Measurements from ENCODE around the gene APOB. TPM values are rescaled to one million over a fixed set of nuclear protein-coding genes. Genes with fewer than 3 reads are reported as not detected.

Gene APOB
- total RNA-seq, 2 experiments from 2014 or later, result not detected

DNA sequence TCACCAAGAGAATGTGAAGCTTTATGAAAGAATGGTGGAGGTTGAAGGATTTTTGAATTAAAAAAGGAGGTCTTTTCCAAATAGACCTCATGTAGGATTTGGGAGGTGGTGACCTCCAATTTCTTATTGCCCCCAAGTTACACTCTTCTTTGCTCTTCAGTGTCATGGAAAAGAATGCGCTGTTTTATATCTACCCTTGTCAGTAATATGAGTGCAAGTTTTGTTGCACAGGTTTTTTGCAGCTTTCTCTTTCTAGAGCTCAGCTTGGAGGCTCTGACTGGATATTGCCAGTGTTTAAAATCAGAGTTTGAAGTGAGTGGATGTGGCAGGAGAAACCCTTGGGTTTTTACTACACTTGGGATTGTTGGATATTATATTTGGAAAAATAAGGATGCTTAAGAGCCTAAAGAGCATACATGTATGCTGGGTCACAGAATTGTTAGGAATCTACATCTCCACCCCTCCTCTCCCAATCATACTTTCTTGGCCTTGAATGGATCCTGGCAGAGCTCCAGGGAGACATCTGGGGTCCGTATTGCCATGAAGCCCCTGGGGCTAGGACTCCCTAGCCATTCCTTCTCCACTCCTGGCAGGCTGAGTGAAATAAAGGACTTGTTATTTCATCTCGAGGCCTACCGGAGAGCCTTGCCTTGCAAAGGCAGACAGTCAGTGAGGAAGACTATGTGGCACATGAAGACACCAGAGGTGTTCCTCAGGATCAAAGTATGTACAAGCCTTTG is 43.8 kb downstream of the APOB start:
- POLR2A ChIA-PET, result no interaction called here
- CTCF ChIA-PET, result interaction anchor here (1.5 kb wide), 1 partner anchor 37 kb away, joined by 7 read pairs; no protein-coding TSS in a partner anchor
- no peaks in the 10 kb centered on the region for H3K9me3 Mint-ChIP-seq (ENCODE audit: insufficient read depth)
- no peaks in the 10 kb centered on the region for H3K4me1 Mint-ChIP-seq (ENCODE audit: low read depth)
- no peaks in the 10 kb centered on the region for H3K27me3 Mint-ChIP-seq (ENCODE audit: low read depth)
- ATAC-seq (peak; percentile 60), DNase-seq (no peak)
- no peaks in the 10 kb centered on the region for H3K36me3 Mint-ChIP-seq (ENCODE audit: low read depth)
- no peak overlapping the region for H3K27ac Mint-ChIP-seq
- H3K4me3 Mint-ChIP-seq, result no peak overlapping the region

DNA sequence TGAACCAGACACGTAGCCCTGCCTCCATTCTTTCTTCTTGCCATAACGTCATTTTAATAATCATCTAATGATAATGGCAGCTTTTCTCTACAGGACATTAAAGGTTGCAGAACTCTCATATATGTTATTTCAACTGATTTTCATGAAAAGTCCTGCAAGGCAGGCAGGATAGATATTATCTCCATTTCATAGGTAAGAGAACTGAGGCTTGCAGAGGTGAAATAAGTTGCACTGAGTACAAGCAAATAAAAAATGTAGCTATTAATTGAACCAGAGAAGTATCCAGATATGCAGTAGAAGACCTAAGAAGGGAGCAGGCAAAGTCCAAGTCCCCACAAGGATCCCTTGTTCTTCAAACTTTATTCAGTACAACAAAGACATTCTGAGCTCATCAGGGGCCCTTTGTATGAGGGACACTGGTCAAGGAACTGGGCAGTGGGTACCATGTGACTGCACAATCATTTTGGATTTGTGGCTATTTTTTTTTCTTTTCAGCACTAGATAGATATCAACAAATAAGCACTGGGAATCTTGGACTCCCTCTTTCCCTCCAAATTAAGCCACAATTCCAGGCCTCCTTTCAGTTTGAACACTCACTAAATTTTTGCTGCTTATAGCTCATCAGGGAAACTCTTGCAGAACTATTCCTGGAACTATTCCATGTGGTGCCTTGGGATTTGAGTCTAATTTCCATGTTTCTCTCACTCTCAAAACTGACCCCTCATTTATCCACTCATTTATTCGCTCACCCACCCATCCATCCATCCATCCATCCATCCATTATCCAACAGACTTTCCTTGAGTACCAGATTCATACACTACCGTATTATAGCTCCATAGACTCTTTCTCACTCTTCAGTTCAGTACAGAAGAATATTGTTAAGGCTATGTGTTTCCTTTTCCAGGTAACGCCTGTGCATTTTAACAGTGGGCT is 44.6 kb downstream of the APOB start:
- POLR2A ChIA-PET, result no interaction called here
- no peak for DNase-seq
- CTCF ChIA-PET, result interaction anchor here (1.5 kb wide), 1 partner anchor 36 kb away, joined by 7 read pairs; no protein-coding TSS in a partner anchor
- no peak for ATAC-seq
- no peaks in the 10 kb centered on the region for H3K27me3 Mint-ChIP-seq (ENCODE audit: low read depth)
- no peaks in the 10 kb centered on the region for H3K9me3 Mint-ChIP-seq (ENCODE audit: insufficient read depth)
- no peaks in the 10 kb centered on the region for H3K4me1 Mint-ChIP-seq (ENCODE audit: low read depth)
- no peaks in the 10 kb centered on the region for H3K36me3 Mint-ChIP-seq (ENCODE audit: low read depth)
- H3K4me3 Mint-ChIP-seq, result no peak overlapping the region
- H3K27ac Mint-ChIP-seq, result no peak overlapping the region

DNA sequence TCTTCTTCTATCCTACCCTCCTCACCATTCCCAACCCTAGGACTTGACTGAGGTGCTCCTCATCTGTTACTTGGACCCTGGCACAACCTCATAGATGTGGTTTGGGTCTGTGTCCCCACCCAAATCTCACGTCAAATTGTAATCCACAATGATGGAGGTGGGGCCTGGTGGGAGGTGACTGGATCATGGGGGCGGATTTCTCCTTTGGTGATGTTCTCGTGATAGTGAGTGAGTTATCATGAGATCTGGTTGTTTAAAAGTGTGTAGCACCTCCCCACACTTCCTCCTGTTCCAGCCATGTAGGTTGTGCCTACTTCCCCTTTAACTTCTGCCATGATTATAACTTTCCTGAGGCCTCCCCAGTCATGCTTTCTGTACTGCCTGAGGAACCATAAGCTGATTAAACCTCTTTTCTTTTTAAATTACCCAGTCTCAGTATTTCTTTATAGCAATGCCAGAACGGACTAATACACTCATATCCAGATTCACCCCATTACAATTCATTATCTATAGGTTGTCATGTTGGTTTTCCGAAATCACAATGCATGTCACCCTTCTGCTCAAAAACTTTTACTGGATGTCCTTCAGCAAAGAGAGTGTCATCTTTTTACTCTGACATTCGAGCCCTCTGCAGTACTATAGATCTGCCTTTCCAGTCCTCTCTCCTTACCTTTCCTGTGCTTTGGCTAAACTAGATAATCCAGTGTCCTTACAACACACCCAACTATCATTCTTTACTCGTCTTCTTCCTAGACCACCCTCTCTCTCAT is 45.7 kb downstream of the APOB start:
- no peak for ATAC-seq
- H3K36me3 Mint-ChIP-seq (ENCODE audit: low read depth), result no peaks in the 10 kb centered on the region
- ChIA-PET CTCF (no interaction called here), POLR2A (no interaction called here)
- H3K4me1 Mint-ChIP-seq (ENCODE audit: low read depth), result no peaks in the 10 kb centered on the region
- no peaks in the 10 kb centered on the region for H3K27me3 Mint-ChIP-seq (ENCODE audit: low read depth)
- no peak overlapping the region for H3K27ac Mint-ChIP-seq
- H3K4me3 Mint-ChIP-seq, result no peak overlapping the region
- no peaks in the 10 kb centered on the region for H3K9me3 Mint-ChIP-seq (ENCODE audit: insufficient read depth)
- DNase-seq, result no peak

DNA sequence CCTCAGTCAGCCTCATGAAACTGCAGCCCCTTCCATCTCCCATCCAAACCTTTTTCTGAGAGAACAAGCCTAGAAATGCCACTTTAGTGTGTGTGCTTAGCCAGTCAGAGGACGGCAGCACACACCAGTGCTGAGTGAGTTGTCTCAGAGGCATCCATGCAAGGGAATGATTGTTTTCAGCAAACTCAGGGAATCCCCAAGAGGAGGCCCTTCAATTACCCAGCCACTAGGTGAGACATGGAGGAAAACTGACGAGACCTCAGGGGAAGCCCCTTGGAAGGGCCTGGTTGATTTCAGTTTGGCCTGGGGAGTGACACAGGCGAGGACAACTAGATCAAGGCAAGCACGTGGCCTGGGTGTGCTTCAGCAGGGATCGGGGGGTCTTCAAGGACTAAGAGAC is 49.7 kb downstream of the APOB start:
- Mint-ChIP-seq H3K27me3 (ENCODE audit: low read depth) (no peaks in the 10 kb centered on the region), H3K4me3 (no peak overlapping the region), H3K9me3 (ENCODE audit: insufficient read depth) (no peaks in the 10 kb centered on the region), H3K27ac (no peak overlapping the region), H3K36me3 (ENCODE audit: low read depth) (no peaks in the 10 kb centered on the region), H3K4me1 (ENCODE audit: low read depth) (no peaks in the 10 kb centered on the region)
- ChIA-PET CTCF (no interaction called here), POLR2A (no interaction called here)
- DNase-seq, result no peak
- no peak for ATAC-seq

DNA sequence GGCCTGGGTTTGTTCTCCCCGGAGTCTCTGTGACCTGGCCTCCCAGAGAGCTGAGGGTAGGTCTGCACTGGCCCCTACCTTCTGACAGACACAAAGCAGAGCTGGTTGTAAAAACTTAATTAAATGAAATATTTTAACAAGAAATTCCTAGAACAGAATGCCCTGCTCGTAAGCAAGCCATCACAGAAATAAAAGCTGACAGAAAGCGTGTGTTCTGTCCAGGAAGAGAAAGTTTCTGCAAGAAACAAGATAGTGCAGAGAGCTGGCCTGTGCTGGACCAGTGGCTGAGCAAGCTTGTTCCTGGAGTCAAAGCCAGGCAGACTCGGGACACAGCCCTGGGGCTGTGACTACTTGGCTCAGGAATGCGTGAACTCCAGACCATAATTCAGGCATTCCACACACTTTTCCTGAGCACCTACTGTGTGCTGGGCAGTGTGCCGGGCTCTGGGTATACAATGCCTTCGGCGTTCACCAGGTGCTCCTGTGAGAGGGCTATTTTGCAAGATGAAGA is 51.6 kb downstream of the APOB start:
- Mint-ChIP-seq H3K36me3 (ENCODE audit: low read depth) (no peaks in the 10 kb centered on the region), H3K4me3 (no peak overlapping the region), H3K27ac (no peak overlapping the region), H3K27me3 (ENCODE audit: low read depth) (no peaks in the 10 kb centered on the region), H3K9me3 (ENCODE audit: insufficient read depth) (no peaks in the 10 kb centered on the region), H3K4me1 (ENCODE audit: low read depth) (no peaks in the 10 kb centered on the region)
- ATAC-seq (no peak), DNase-seq (no peak)
- ChIA-PET POLR2A (no interaction called here), CTCF (interaction anchor here (0.9 kb wide), 1 partner anchor 16 kb away, joined by 3 read pairs; no protein-coding TSS in a partner anchor)

DNA sequence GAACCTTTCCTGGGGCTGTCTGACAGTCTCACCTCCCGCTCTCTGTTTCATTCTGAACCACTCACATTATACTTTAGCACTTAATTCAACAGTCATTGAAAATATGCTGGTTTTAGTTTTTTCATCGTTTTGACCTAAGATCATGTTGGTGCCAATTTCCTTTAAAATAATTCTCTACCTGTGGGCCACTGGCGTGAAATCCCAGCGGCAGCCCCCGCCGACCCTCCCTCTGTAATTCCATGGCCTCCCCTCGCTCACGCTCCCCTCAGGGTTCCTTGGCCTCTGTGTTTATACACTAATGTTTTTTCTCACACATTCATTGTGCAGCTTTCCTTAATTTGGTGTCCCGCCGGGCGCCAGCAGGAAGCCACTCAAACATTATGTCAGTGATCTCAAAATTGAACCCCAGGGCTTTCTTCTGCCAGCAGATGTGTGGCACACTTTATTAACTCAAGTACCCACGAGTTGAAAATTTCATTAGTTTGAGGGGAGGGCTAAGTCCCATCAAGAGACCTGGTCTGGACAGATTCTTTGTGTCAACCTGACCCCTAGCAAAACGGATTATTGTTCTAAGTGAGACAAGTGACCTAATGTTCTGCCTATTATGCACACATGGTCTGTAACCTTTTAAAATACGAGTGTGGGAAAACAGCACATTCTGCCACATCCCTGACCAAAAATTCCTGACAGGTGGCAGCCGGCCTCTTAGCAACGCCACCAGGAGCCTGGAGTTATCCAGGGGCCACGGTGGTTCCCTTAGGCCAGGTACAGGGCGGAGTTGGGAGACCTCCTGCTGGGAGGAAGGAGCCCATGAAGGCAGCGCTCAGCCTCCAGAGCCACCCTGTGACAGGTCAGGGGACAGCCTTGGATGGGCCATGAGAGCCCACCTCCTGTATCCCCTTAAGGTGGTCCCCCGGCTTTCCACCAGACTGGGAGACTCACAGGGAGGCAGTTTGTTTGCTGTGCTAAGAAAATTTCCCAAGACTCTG is 53.1 kb downstream of the APOB start:
- Mint-ChIP-seq H3K27me3 (ENCODE audit: low read depth) (no peaks in the 10 kb centered on the region), H3K9me3 (ENCODE audit: insufficient read depth) (no peaks in the 10 kb centered on the region), H3K27ac (no peak overlapping the region), H3K4me3 (no peak overlapping the region), H3K36me3 (ENCODE audit: low read depth) (no peaks in the 10 kb centered on the region), H3K4me1 (ENCODE audit: low read depth) (no peaks in the 10 kb centered on the region)
- no peak for ATAC-seq
- ChIA-PET CTCF (interaction anchor here (0.6 kb wide), 1 partner anchor 19 kb away, joined by 3 read pairs; no protein-coding TSS in a partner anchor), POLR2A (no interaction called here)
- DNase-seq, result no peak

DNA sequence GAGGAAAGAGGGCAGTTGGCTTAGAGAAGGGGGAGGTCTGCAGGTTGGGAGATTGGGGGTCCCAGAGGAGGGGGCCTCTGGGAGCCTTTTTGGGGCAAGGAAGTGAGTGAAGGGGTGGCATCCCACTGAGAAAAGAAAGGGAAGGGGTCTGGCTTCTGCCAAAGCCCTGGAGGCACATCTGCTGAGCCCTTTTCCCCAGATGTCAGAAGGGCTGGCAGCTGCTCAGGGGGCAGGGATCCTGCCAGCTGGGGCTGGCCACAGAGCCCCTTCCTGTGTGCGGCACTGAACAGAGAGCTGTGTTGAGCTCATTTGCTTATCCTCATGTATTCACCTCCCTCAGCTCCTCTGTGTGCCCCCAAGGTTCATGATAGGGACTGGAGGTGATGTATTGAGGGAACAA is 54.5 kb downstream of the APOB start:
- Mint-ChIP-seq H3K9me3 (ENCODE audit: insufficient read depth) (no peaks in the 10 kb centered on the region), H3K27me3 (ENCODE audit: low read depth) (no peaks in the 10 kb centered on the region), H3K4me1 (ENCODE audit: low read depth) (no peaks in the 10 kb centered on the region), H3K27ac (no peak overlapping the region), H3K4me3 (no peak overlapping the region), H3K36me3 (ENCODE audit: low read depth) (no peaks in the 10 kb centered on the region)
- ATAC-seq, result no peak
- DNase-seq, result no peak
- CTCF ChIA-PET, result no interaction called here
- POLR2A ChIA-PET, result no interaction called here

DNA sequence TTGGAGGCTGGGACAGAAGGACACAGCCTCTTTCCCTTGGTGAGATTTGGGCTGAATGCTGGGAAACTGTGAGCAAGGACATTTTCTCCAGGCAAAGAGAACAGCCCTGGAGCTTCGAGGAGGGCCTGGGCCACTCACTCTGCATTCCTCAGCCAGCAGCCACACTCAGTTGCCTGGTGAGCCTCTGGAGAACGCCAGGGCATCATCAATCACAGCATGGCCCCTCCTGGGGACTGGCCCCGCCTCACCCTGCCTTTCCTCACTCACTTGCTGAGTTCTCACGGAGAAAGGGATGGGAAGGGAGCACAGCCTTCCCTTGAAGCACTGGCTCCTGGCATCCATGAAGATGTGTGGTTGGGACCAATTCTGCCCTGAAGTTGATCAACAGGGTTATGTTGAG is 55.0 kb downstream of the APOB start:
- POLR2A ChIA-PET, result no interaction called here
- H3K36me3 Mint-ChIP-seq (ENCODE audit: low read depth), result no peaks in the 10 kb centered on the region
- CTCF ChIA-PET, result no interaction called here

DNA sequence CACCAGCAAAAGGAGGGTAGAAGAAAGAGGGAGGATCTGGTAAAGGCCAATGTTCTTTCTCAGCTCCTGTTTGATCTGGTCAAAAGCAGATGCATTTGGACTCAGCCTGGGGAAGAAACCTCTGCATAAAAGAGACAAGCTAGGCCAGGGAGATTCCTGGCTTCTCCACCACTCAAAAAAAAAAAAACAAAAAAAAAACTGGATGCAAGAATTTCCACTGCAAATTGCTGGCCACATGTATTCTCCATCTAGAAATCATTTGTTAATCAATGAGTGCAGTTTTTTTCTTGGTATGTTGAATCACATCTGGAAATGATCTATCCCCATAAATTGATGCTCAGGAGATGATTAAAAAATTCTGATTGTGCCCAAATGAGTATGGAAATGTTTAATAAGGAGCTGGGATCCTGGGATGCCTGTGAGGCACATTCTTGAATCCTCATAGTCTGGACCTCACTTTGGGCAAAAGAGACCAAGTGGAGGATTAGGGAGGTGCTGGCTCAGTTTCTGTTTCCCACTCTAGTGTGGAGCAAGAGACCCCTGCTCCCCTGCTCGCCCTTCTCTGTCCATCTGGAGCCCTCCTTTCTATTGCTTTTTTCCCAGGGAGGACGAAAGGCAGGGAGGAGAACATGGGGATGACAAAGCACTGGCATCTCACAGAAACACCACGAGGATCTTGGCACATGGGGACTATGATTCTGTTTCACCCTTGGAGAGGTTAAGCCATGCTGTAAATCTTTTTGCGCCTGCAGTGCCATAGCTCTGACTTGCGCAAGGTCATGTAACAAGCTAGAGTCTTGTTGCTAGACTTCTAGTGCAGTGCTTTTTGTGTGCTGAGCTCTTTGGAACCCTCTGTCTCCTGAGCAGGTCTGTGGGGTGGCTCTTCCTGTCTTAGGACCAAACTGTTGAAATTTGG is 57.6 kb downstream of the APOB start:
- no peak overlapping the region for H3K27ac Mint-ChIP-seq
- H3K4me1 Mint-ChIP-seq (ENCODE audit: low read depth), result no peaks in the 10 kb centered on the region
- ChIA-PET CTCF (no interaction called here), POLR2A (no interaction called here)
- H3K4me3 Mint-ChIP-seq, result no peak overlapping the region
- no peaks in the 10 kb centered on the region for H3K36me3 Mint-ChIP-seq (ENCODE audit: low read depth)
- ATAC-seq (no peak), DNase-seq (no peak)
- H3K9me3 Mint-ChIP-seq (ENCODE audit: insufficient read depth), result no peaks in the 10 kb centered on the region
- no peaks in the 10 kb centered on the region for H3K27me3 Mint-ChIP-seq (ENCODE audit: low read depth)

More for the DNA sequence above, 55.0 kb downstream of the APOB start:
- no peak overlapping the region for H3K27ac Mint-ChIP-seq
- H3K4me1 Mint-ChIP-seq (ENCODE audit: low read depth), result no peaks in the 10 kb centered on the region
- no peaks in the 10 kb centered on the region for H3K27me3 Mint-ChIP-seq (ENCODE audit: low read depth)
- no peaks in the 10 kb centered on the region for H3K9me3 Mint-ChIP-seq (ENCODE audit: insufficient read depth)
- no peak for DNase-seq
- H3K4me3 Mint-ChIP-seq, result no peak overlapping the region
- no peak for ATAC-seq

DNA sequence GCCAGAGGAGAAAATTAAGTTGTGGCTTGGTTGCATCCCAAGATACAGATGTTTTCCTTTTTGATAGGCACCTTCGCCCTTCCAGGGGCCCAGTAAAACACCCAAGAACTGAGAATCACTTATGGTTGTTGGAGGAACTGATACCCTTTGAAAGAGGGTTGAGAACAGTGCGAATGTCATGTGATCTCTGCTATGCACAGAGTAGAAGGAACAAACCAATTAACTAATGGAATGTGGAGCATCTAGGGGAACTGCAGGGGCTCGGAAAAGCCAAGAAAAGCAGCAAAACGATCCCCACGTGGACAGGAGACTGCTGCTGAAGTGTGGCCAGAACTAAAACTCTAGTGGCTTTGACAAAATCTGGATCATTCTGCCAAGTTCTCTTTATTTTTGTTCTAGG is 58.8 kb downstream of the APOB start:
- CTCF ChIA-PET, result no interaction called here

More for the DNA sequence above, 58.8 kb downstream of the APOB start:
- POLR2A ChIA-PET, result no interaction called here
- no peak overlapping the region for H3K27ac Mint-ChIP-seq
- no peaks in the 10 kb centered on the region for H3K4me1 Mint-ChIP-seq (ENCODE audit: low read depth)
- no peak overlapping the region for H3K4me3 Mint-ChIP-seq
- ATAC-seq (no peak), DNase-seq (no peak)
- no peaks in the 10 kb centered on the region for H3K9me3 Mint-ChIP-seq (ENCODE audit: insufficient read depth)
- H3K27me3 Mint-ChIP-seq (ENCODE audit: low read depth), result no peaks in the 10 kb centered on the region
- no peaks in the 10 kb centered on the region for H3K36me3 Mint-ChIP-seq (ENCODE audit: low read depth)
